T follicular helper cell (primary cell): Measurements from ENCODE around the gene DUSP22.
"Not testable (repeated sequence)": the region's sequence is repeated elsewhere in the genome, so short reads cannot be mapped to it uniquely, and the experiment has no call there.

ENCODE experiments used
- DNase-seq: peaks from one replicate; pipeline ENCODE4 v3.0.0-alpha.2; 2020; ENCODE audit warnings: low read depth
- total RNA-seq, 2 experiments: gene quantifications; one replicate each; lab custom pipeline; 2026; lab: John Stamatoyannopoulos, UW

Gene DUSP22, protein sequence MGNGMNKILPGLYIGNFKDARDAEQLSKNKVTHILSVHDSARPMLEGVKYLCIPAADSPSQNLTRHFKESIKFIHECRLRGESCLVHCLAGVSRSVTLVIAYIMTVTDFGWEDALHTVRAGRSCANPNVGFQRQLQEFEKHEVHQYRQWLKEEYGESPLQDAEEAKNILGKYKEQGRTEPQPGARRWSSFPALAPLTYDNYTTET
- total RNA-seq: 49.8 to 68.7 reads per million in 2 experiments

DNA sequence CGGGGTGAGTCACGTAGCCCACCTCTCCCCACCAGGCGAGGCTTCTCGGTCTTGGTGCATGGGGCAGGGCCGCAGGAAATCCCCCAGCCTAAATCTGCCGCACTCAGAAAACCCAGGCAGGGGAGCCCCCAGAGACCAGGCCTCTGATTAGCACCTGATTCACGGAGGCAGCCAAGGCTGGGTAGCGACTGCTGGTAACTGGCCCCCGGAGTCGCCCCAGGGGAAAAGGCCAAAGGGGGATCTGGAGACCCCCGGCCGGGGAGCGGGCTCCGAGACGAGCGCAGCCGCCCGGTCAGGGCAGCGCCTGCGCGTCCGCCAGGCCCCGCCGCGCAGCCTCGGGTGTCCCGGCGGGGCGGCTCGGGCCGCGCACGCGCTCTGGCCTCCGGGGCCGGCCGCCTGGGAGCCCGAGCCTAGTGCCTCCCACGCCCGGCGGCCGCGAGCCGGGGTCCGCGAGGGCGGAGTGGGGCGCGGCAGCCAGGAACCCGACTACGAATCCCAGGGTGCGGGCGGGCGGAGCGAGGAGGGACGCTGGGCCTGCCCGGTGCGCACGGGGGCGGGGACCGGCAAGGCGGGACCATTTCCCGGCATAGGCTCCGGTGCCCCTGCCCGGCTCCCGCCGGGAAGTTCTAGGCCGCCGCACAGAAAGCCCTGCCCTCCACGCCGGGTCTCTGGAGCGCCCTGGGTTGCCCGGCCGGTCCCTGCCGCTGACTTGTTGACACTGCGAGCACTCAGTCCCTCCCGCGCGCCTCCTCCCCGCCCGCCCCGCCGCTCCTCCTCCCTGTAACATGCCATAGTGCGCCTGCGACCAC lies at the start of gene DUSP22:
Gene DUSP22 (plus strand): TSS at position 791 of the 809 bp plus-strand sequence. CDS start 53 bp downstream, outside the sequence.
- DNase-seq: peak; percentile 64

DNA sequence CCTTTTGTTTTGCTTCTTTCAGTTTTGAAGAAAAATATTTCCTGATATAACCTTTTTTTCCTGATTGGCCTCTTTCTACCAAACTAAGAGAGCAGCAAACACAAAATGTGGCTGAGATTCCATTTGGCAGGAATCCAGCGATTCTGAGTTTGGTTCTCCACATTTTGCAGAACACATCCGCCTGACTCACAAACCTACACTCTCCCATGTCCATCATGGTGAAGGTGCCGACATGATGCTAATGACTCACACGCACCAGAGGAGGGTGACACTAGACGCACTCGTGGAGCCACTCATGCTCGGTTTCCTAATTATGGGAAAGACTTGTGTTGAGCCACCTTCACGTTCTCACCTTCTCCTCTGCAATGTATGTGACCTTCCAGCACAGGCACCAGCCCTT lies 45.9 kb upstream of the DUSP22 start:
- no peak for DNase-seq

DNA sequence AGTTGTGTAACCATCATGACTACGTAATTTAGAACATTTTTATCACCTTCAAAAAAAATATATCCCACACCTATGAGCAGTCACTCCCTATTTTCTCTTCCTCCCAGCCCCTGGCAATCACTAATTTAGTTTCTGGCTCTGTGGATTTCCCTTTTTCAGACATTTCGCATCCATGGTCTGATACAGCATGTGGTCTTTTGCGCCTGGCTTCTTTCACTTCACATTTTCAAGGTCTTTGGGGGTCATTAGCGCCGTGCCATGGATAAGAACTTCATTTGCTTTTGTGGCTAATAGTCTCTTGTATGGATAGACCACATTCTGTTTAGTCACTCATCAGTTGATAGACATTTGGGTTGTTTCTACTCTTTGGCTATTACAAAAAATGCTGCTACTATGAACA lies 44.9 kb upstream of the DUSP22 start:
- no peak for DNase-seq

DNA sequence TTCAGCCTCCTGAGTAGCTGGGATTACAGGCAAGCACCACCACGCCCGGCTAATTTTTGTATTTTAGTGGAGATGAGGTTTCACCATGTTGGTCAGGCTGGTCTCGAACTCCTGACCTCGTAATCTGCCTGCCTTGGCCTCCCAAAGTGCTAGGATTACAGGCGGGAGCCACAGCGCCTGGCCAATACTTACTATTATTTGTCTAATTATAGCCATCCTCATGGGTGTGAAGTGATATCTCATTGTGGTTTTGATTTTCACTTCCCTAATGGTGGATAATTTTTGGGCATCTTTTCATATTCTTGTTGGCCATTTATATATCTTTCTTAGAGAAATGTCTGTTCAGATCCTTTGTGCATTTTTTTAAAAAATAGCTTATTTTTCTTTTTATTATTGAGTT lies 44.2 kb upstream of the DUSP22 start:
- not testable (repeated sequence) for DNase-seq

DNA sequence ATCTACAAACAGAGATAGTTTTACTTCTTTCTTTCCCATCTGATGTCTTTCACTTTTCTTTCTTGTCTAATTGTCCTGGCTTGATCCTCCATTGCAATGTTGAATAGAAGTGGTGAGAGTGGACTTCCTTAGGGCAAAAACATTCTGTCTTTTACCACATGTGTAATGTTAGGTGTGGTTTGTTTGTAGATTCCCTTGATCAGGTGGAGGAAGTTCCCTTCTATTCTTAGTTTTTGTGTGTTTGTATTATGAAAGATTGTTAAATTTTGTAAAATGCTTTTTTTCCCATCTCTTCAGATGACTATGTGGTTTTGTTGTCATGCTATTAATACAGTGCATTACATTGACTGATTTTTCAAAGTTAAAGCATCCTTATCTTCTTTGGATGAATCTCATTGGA lies 41.6 kb upstream of the DUSP22 start:
- no peak for DNase-seq

DNA sequence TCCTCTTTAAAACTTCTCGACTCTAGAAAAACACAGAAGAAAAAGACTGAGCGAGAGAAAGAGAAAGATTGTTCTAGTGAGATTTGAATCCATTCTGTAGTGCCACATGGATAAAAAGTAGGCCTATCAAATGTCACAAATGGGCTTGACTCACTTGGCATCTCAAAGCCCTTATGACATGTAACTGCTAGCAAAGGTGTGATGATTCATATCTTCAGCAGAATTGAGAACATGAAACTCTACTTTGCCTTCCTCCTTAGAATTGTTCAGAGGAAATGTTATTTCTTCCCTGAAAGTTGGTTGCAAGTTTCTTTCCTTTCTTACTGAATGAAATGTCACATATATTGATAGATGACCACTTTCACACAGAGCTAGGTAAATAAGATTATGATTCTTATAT lies 40.4 kb upstream of the DUSP22 start:
- no peak for DNase-seq

DNA sequence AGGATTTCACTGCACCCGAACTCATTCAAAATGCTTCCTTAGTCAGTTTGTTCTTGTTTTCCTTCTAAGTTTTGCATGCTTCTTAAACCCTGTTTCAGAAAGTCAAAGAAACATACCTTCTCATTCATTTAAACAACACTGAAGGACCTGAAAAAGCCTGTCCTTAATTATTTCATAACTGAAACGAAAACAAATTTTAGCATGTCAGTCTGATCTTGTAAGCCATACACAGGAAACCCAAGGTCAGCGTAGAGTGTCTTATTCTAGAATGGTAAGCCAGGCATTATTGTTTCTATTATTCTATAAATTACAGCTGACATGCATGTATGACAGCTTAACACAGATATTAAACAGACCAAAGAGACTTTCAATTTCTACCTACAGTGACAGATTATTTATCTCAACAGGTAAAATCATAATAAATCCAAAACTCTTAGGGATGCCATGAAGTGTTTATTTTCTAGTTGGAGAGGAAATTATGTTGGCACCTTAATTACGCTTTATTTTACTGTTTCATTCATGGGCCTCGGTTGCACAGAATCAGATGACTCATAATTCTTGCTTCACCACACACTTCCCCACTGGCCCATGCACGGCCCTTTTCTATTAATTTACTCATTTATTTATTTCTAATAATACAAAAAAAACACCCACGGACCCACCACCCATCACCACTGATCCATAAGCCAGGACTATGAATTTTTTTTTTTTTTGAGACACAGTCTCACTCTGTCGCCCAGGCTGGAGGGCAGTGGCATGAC lies 39.3 kb upstream of the DUSP22 start:
- DNase-seq: no peak

DNA sequence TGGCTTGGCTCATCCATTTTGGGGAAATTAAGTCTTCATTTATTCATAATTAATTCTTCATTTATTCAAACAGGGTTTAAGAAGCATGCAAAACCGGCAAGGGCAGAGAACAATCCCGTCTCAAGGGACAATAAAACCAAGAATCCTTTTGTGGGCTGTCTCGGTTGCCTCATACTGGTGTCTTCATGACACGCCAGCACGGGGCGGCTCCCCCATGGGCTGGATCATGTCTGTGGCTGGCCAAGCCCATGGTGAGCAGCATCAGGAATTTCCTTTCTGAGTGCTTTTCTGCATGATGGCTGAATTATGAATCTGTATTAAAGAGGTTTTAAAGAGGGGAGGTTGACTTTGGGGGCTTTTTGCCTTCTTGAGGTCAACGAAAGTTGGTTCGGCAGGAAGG lies 38.3 kb upstream of the DUSP22 start:
- no peak for DNase-seq

DNA sequence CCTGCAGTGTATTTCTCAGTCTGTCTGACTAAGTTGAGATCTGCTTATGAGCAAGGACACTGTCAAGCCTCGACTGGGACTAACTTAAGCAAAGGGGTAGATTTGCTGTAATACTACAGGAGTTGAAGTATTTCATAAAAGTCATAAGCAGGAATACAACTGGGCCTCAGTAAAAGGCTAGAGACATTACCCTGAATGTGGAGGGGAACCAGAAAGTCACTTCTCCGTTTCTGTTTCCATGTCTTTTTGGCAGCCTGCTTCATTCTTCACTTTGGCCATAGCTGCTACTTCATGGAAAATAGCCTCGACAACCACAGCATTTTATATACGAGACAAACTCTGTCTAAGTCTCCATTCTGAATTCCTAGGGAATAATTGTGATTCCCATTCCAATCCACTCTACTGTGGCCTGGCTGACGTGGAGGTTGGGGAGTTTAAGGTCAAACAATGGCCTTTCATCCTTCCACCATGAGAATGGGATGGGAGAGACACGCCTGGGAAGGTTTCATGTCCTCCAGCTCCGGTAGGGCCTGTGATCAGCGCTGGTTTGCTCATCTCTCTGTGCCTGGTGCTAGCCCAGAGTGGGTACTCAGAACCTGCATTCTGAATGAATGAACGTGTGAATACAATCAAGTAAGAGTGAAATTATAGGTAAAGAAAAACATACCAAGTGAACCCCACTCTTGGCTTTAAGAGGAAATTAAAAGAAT lies 37.1 kb upstream of the DUSP22 start:
- no peak for DNase-seq

DNA sequence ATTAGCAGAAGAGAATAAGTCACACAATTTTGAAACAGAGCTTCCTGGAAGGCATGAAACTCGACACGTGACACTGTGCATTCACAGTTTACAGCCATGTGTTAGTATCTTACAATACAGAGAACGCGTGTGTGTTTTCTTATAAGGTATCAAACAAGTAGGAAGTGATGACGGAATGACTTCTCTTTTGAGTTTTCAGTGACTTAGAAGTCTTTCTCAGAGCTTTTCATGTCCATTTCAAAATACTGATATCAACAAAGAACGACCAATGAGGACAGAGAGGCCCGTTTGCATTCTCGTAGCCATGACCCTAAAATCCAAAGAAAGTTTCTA lies 36.6 kb upstream of the DUSP22 start:
- DNase-seq: no peak

DNA sequence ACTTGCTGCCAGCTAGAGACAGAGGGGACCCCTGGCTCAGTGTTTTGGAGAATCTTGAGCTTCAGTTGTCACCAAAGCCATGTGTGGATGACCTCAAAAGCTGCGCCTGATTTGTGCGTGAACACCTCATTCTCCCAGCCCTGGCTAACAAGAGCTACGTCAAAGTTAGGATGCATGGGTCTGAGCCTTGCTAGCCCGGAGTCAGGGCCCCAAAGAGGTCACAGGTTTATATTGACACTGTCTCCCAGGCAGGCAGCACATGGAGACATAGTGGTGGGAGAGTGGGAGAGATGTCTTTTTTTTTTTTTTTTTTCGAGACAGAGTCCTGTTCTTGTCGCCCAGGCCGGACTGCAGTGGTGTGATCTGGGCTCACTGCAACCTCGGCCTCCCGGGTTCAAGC lies 36.1 kb upstream of the DUSP22 start:
- DNase-seq: no peak

DNA sequence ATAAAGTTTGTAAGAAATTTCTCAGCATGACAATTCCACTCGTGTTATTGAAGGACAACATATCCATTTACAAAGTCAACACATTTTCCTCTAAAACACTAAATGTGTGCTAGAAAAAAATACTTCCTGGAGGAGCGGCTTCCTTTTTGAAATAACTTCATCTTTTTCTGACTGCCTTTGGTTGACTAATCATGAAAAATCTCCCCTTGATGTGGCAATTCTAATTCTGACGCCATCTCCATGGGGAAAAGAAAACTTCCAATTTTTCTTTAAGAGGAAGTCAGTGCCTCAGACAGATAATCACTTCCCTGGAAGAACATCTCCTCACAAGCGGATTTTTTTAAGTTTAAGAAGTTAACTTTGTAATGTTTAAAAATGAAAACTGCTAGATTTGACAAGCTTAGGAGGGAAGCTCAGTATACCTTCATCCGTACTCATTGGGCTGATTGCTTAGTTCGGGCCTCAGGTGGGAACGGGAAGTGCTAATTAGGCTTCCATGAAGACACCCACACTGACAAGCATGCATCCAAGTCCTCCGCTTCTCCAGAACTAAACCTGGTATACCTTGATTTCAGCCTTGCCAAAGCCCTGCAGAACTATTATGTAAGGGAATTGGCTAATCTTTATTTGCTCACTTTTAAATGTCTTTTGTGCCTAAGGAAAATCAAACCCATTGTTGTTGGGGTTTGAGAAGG lies 35.1 kb upstream of the DUSP22 start:
- DNase-seq: no peak

DNA sequence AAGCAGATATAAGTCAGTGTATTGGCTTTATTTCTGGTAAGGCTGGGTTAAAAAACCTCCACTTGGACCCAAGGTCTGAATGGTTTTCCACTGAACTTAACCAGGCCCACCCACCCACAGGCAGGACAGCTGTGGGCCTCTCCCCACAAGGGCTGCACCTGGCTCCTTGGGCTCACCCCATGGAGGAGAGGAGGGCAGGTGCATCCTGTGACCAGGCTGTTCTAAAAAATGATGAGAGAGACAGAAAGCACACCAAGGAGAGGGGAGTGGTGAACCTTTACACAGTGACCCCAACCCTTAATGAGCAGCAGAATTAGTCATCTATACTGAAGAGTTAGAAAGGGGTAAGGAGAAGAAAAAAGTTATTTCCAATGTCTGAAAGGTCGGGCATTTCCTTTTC lies 34.5 kb upstream of the DUSP22 start:
- DNase-seq: no peak

DNA sequence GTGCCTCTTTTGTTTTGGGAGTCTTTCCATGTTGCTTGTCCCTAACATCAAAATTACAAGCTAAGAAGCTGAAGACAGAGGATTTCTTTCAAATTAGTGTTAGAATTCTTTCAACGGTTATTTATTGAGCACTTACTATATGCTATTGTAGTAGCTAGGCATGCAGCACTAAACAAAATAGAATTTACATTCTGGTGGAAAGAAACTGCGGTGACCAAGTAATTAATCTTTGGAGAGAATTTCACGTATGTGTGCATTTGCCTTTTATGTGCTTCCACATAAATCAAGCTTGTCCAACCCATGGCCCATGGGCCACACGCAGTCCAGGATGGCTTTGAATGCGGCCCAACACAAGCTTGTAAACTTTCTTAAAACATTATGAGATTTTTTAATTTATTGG lies 33.0 kb upstream of the DUSP22 start:
- no peak for DNase-seq

DNA sequence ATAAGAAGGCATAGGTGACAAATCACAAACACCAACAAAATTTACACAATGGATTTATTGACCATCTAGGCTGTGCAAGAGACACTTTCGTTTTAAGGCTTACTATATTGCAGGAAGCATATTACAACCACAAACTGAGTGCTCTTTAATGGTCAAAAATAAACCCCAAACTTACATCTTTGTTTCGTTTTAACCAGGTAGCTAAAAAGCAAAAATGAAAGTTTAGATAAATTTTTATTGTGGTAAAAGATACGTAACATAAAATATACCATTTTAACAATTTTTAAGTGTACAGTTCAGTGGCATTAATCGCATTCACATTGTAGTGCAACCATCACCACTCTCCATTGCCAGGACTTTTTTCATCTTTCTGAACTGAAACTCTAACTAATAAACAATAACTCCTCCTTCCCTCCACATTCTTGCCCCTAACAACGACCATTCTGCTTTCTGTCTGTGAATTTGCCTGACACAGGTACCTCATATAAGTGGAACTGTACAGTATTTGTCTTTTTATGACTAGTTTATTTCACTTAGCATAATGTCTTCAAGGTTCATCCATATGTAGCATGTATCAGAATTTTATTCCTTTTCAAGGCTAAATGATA lies 32.3 kb upstream of the DUSP22 start:
- no peak for DNase-seq

DNA sequence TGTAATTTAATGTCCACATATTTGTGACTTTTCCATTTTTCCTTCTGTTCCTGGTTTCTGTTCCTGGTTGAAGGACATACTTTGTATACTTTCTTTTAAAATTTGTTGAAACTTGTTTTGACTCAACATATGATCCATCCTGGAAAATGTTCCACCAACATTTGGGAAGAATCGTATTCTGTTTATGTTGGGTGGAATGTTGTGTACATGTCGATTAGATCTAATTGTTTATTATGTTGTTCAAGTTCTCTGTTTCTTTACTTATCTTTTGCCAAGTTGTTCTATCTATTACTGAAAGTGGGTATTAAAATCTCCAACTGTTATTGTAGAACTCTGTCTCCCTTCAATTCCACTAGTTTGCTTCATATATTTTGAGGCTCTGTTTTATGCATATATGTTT lies 27.7 kb upstream of the DUSP22 start:
- DNase-seq: no peak

DNA sequence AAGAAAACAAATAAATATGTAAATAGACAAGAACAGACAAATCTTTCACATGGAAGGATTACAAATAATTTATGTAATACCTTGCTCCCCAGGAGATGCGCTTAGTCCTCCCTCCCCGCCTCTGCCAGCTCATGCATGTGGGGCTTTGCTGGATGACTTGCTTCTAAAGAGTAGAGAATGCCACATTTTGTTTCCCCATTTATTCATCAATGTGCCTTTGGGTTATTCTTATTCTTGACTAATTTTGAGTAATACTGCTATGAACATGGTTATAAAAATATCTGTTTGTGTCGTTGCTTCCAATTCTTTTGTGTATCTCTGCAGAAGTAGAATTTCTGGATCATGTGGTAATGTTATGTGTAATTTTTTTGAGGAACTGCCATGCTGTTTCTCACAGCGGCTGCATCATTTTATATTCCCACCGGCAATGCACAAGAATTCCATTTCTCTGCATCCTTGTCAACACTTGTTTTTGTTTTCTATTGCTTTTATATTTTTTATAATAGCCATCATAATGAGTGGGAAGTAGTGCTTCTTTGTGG lies 23.8 kb upstream of the DUSP22 start:
- DNase-seq: no peak

DNA sequence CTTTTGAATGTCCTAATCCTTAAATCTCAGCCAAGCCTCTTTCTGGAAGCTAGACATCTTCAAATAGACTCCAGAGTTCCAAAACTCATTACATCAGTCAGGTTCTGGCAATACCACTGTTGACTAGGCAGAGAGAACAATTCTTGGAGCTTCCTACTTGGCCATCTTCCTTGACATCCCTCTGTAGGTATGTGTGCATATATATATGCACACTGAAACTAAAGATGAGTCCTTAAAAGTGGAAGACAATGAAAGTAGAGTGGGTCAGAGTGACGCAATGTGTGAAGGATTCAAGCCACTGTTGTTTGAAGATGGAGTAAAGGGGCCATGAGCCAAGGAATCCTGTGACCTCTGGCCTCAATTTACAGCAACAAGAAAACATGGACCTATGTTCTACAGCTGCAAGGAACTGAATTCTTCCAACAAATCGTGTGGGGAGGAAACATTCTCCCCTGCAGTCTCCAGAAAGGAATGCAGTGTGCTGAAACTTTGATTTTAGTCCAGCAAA lies 18.7 kb upstream of the DUSP22 start:
- DNase-seq: no peak

DNA sequence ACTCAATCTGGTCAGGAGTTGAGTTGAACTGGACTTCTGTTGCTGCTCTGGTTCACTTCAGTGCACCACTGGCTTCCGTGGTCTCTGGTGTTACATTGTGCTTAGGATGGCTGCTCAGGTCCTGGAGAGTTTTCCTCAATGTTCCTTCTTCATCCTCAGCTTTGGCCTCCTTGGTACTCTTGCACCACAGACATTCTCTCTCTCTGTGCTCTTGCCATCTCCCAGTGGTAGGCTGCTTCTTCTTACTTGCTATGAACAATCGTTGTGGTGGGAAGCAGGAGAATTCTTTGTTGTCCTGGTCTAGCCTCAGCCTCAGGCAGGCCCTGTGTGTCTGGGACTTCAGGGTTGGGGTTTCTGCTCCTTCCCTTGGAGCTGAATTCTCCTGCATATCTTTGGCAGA lies 14.5 kb upstream of the DUSP22 start:
- DNase-seq: no peak

DNA sequence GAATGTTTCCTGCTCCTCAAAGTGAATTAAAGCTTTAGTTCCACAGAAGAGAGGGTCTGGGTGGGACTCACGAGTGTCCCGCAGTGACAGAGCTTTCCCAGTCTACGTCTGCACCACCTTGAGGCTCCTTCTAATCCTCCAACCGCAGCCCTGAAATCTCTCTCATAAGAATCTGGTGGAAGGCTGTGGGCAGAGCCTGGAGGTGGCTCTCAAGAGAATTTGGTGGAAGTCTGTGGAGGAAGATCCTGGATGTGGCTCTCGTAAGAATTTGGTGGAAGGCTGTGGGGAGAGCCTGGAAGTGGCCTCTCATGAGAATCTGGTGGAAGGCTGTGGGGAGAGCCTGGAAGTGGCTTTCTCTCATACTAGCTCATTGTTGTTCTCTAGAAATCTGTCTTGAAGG lies 13.8 kb upstream of the DUSP22 start:
- DNase-seq: no peak
